ENCODE measurements around the gene PTH1R.

PTH1R gene

GRCh38 chr3:46917257-46917656 is 39.7 kb downstream of the PTH1R start:
- no peak for DNase-seq

- no peak for DNase-seq
Observed at GRCh38 chr3:46918202-46918601, 40.7 kb downstream of the PTH1R start.

- no peak for DNase-seq
Observed at GRCh38 chr3:46918634-46919033, 41.1 kb downstream of the PTH1R start.

- no peak for DNase-seq
Observed at GRCh38 chr3:46921041-46921440, 43.5 kb downstream of the PTH1R start.

- DNase-seq: no peak
Observed at GRCh38 chr3:46921871-46922271, 44.4 kb downstream of the PTH1R start.

GRCh38 chr3:46922426-46922825 is 44.9 kb downstream of the PTH1R start:
- DNase-seq: no peak

- DNase-seq: no peak
Observed at GRCh38 chr3:46922871-46923558, 45.5 kb downstream of the PTH1R start.

- no peak for DNase-seq
Observed at GRCh38 chr3:46923559-46924350, 46.2 kb downstream of the PTH1R start.

GRCh38 chr3:46924921-46925584 is 47.5 kb downstream of the PTH1R start:
- DNase-seq: no peak

GRCh38 chr3:46925585-46925934 is 48.0 kb downstream of the PTH1R start:
- DNase-seq: no peak

- no peak for DNase-seq
Observed at GRCh38 chr3:46926039-46926438, 48.5 kb downstream of the PTH1R start.

GRCh38 chr3:46926447-46926846 is 48.9 kb downstream of the PTH1R start:
- DNase-seq: no peak

- DNase-seq: no peak
Observed at GRCh38 chr3:46926871-46927717, 49.6 kb downstream of the PTH1R start.

GRCh38 chr3:46927718-46928073 is 50.2 kb downstream of the PTH1R start:
- no peak for DNase-seq

- DNase-seq: no peak
Observed at GRCh38 chr3:46928282-46928681, 50.8 kb downstream of the PTH1R start.

GRCh38 chr3:46929324-46929723 is 51.8 kb downstream of the PTH1R start:
- DNase-seq: no peak

GRCh38 chr3:46930166-46930944 is 52.8 kb downstream of the PTH1R start:
- DNase-seq: no peak

- no peak for DNase-seq
Observed at GRCh38 chr3:46930945-46931403, 53.5 kb downstream of the PTH1R start.

- no peak for DNase-seq
Observed at GRCh38 chr3:46931631-46932331, 54.3 kb downstream of the PTH1R start.

GRCh38 chr3:46932455-46933225 is 55.1 kb downstream of the PTH1R start:
- no peak for DNase-seq

GRCh38 chr3:46933261-46933660 is 55.7 kb downstream of the PTH1R start:
- no peak for DNase-seq

All from cerebellar nuclear complex (tissue), 1 donor.